NCI-H187 treated with DMSO at 0.1 percent for 48 hours (cell line): Measurements from ENCODE around the gene AP3D1.

Experiments used
- DNase-seq: peaks from one replicate; lab custom pipeline; 2025; lab: John Stamatoyannopoulos, UW

AP3D1 gene

GRCh38 chr19:2084993-2085720 lies 66.2 kb downstream of the AP3D1 start:
- no peak for DNase-seq

- no peak for DNase-seq
Measured at GRCh38 chr19:2083174-2083854, 68.1 kb downstream of the AP3D1 start.

GRCh38 chr19:2081873-2082810 lies 69.2 kb downstream of the AP3D1 start:
- no peak for DNase-seq

GRCh38 chr19:2080336-2080988 lies 70.9 kb downstream of the AP3D1 start:
- no peak for DNase-seq

- DNase-seq = no peak
Measured at GRCh38 chr19:2079865-2080301, 71.5 kb downstream of the AP3D1 start.

GRCh38 chr19:2079076-2079864 lies 72.1 kb downstream of the AP3D1 start:
- no peak for DNase-seq

GRCh38 chr19:2077833-2078619 lies 73.3 kb downstream of the AP3D1 start:
- DNase-seq = no peak

GRCh38 chr19:2077398-2077797 lies 74.0 kb downstream of the AP3D1 start:
- DNase-seq = no peak

GRCh38 chr19:2076526-2076944 lies 74.8 kb downstream of the AP3D1 start:
- DNase-seq = no peak

- DNase-seq = no peak
Measured at GRCh38 chr19:2072757-2073551, 78.4 kb downstream of the AP3D1 start.

- no peak for DNase-seq
Measured at GRCh38 chr19:2070986-2071673, 80.2 kb downstream of the AP3D1 start.

GRCh38 chr19:2070436-2070827 lies 80.9 kb downstream of the AP3D1 start:
- no peak for DNase-seq

- DNase-seq = no peak
Measured at GRCh38 chr19:2064788-2065524, 86.4 kb downstream of the AP3D1 start.

GRCh38 chr19:2064395-2064787 lies 87.0 kb downstream of the AP3D1 start:
- no peak for DNase-seq

- no peak for DNase-seq
Measured at GRCh38 chr19:2063824-2064223, 87.5 kb downstream of the AP3D1 start.

GRCh38 chr19:2062770-2063169 lies 88.6 kb downstream of the AP3D1 start:
- DNase-seq = no peak

- no peak for DNase-seq
Measured at GRCh38 chr19:2062389-2062729, 89.0 kb downstream of the AP3D1 start.
